Liver (tissue), 9 donors: ENCODE results near the gene PEAK1. TPM values are rescaled to one million over a fixed set of nuclear protein-coding genes. Genes with fewer than 3 reads are reported as not detected.

Experiments
- DNase-seq: peaks from one replicate; pipeline ENCODE4 v3.0.0-alpha.2; 2017; ENCODE audit warnings: low spot score
- H3K27ac ChIP-seq, 2 donors: one replicate each; pipeline ENCODE4 v1.7.0; 2013; ENCODE audit warnings: inconsistent platforms in 2 of 2, low read length in 2 of 2, control low read depth in 1 of 2, low read depth in 1 of 2, mild to moderate bottlenecking in 1 of 2
- H3K27me3 ChIP-seq, 4 donors: one replicate each; pipeline versions ENCODE4 v1.6.1 to v1.7.0; 2013; ENCODE audit warnings: low read length in 3 of 4, inconsistent platforms in 1 of 4, mild to moderate bottlenecking in 1 of 4, moderate library complexity in 1 of 4; ENCODE audit not compliant: control insufficient read depth in 4 of 4, insufficient read depth in 4 of 4
- H3K36me3 ChIP-seq, 4 donors: one replicate each; pipeline versions ENCODE4 v1.6.1 to v1.7.0; 2013; ENCODE audit warnings: low read length in 3 of 4, mild to moderate bottlenecking in 3 of 4, low read depth in 1 of 4, moderate library complexity in 1 of 4; ENCODE audit not compliant: control insufficient read depth in 4 of 4, insufficient read depth in 3 of 4
- H3K4me1 ChIP-seq, 4 donors: one replicate each; pipeline versions ENCODE4 v1.6.1 to v1.7.0; 2013; ENCODE audit warnings: low read length in 3 of 4, mild to moderate bottlenecking in 3 of 4, moderate library complexity in 1 of 4; ENCODE audit not compliant: control insufficient read depth in 4 of 4, insufficient read depth in 4 of 4
- H3K4me3 ChIP-seq, 3 donors: one replicate each; pipeline versions ENCODE4 v1.6.1 to v1.7.0; 2013; ENCODE audit warnings: low read length in 3 of 3, control low read depth in 1 of 3, low read depth in 1 of 3, mild to moderate bottlenecking in 1 of 3
- H3K9ac ChIP-seq, 2 donors: one replicate each; pipeline ENCODE4 v1.7.0; 2013; ENCODE audit warnings: low read length in 2 of 2, mild to moderate bottlenecking in 2 of 2, moderate library complexity in 2 of 2, control low read depth in 1 of 2, low read depth in 1 of 2
- H3K9me3 ChIP-seq, 4 donors: one replicate each; pipeline versions ENCODE4 v1.6.1 to v1.7.0; 2013; ENCODE audit warnings: low read length in 3 of 4; ENCODE audit not compliant: control insufficient read depth in 4 of 4
- ATF3 ChIP-seq: IDR thresholded peaks from 2 replicates; pipeline ENCODE4 v1.6.1; 2016; ENCODE audit warnings: antibody characterized with exemption
- CTCF ChIP-seq: fragments of 150-350 bp; IDR thresholded peaks from 2 replicates; pipeline ENCODE4 v1.5.1; 2017; ENCODE audit warnings: improper control_type of control experiment, low read depth, low read length; ENCODE audit not compliant: missing input control
- GABPA ChIP-seq, 2 donors: IDR thresholded peaks in 1 of 2; conservative IDR thresholded peaks in 1 of 2; 2 replicates each; pipeline ENCODE4 v1.6.1; 2016; ENCODE audit warnings: antibody characterized with exemption in 2 of 2, mild to moderate bottlenecking in 1 of 2, moderate library complexity in 1 of 2
- HNF4A ChIP-seq, 2 donors: conservative IDR thresholded peaks; 2 replicates each; pipeline ENCODE4 v1.6.1; 2016; ENCODE audit warnings: antibody characterized with exemption in 2 of 2, mild to moderate bottlenecking in 2 of 2
- JUND ChIP-seq, 2 donors: IDR thresholded peaks; 2 replicates each; pipeline ENCODE4 v1.6.1; 2016; ENCODE audit warnings: antibody characterized with exemption in 2 of 2
- MAX ChIP-seq: IDR thresholded peaks from 2 replicates; pipeline ENCODE4 v1.6.1; 2016; ENCODE audit warnings: antibody characterized with exemption
- REST ChIP-seq: IDR thresholded peaks from 2 replicates; pipeline ENCODE4 v1.6.1; 2016; ENCODE audit warnings: antibody characterized with exemption, mild to moderate bottlenecking
- SP1 ChIP-seq: IDR thresholded peaks from 2 replicates; pipeline ENCODE4 v1.6.1; 2018; ENCODE audit warnings: antibody characterized with exemption, mild to moderate bottlenecking
- YY1 ChIP-seq: IDR thresholded peaks from 2 replicates; pipeline ENCODE4 v1.6.1; 2016; ENCODE audit warnings: antibody characterized with exemption, mild to moderate bottlenecking
- ZBTB33 ChIP-seq: IDR thresholded peaks from 2 replicates; pipeline ENCODE4 v1.6.1; 2016; ENCODE audit warnings: antibody characterized with exemption
- WGBS: extraction: QIAGEN DNeasy Blood & Tissue Kit; methylation state at CpG from one replicate; pipeline ENCODE4 v1.1.7; 2013; 5-methylcytosine and 5-hydroxymethylcytosine counted together
- polyA plus RNA-seq, 2 donors: library from polyadenylated mRNA; stranded (reverse) in 1 of 2; unstranded in 1 of 2; fragments of 200-250 nt in 1 of 2; fragments of >200 nt in 1 of 2; fragmentation: Nextera tagmentation in 1 of 2; extraction: Ambion mirVana in 1 of 2; gene quantifications; one replicate each; pipeline versions ENCODE4 v1.2.1 to v1.2.3, GENCODE V29; 2013 to 2015
- total RNA-seq, 2 donors: library from RNA; depleted of rRNA; stranded (reverse); fragments of >200 nt; gene quantifications; one replicate each; pipeline ENCODE4 v1.2.3, GENCODE V29; 2014
- donor health status: healthy.
- donor health status: healthy.
- donor health status: healthy.
- donor health status: healthy.
- donor health status: healthy.

PEAK1 gene
- total and polyA plus RNA-seq, 4 donors, result 1.8 to 14.9 (median 5.8) TPM

GRCh38 chr15:77416148-77416455 lies 3.8 kb downstream of the PEAK1 start:
- no peaks in the 10 kb centered on the region for H3K9me3 ChIP-seq
- 19% methylated on average over 2 of the region's 2 CpGs for WGBS
- no peak overlapping the region for H3K4me3 ChIP-seq
- no peaks in the 10 kb centered on the region for H3K27me3 ChIP-seq
- peak overlapping the region in 1 of 2 donors; percentile 39 for H3K9ac ChIP-seq
- DNase-seq, result no peak
- H3K27ac ChIP-seq, result no peak overlapping the region
- H3K36me3 ChIP-seq, result no peaks in the 10 kb centered on the region
- no peak for TF ChIP-seq ATF3
- TF ChIP-seq REST, result no peak
- no peak for TF ChIP-seq CTCF
- TF ChIP-seq MAX, result no peak
- no peak for TF ChIP-seq ZBTB33
- peaks cover 0 to 16% (median 5%) of the 10 kb centered on the region in 4 donors for H3K4me1 ChIP-seq

GRCh38 chr15:77415450-77416147 lies 4.3 kb downstream of the PEAK1 start:
- no peak for DNase-seq
- H3K27me3 ChIP-seq, result no peaks in the 10 kb centered on the region
- no peaks in the 10 kb centered on the region for H3K36me3 ChIP-seq
- no peaks in the 10 kb centered on the region for H3K9me3 ChIP-seq
- WGBS, result 88% methylated on average over 4 of the region's 4 CpGs
- TF ChIP-seq GABPA (IDR thresholded peaks at IDR 0.05 in 1 of 2, conservative IDR thresholded peaks at IDR 0.05 in 1 of 2) (no peak), ATF3 (no peak), JUND (IDR thresholded peaks at IDR 0.05) (no peak), YY1 (no peak), MAX (no peak), SP1 (no peak), HNF4A (conservative IDR thresholded peaks at IDR 0.05) (no peak)
- H3K27ac ChIP-seq, result no peak overlapping the region
- H3K4me3 ChIP-seq, result no peak overlapping the region
- H3K9ac ChIP-seq, result no peak overlapping the region
- H3K4me1 ChIP-seq, result peaks cover 0 to 15% (median 5%) of the 10 kb centered on the region in 4 donors
